H9 (cell line): ENCODE measurements around the gene ZNF423. TPM values are rescaled to one million over a fixed set of nuclear protein-coding genes. Genes with fewer than 3 reads are reported as not detected.
A peak's percentile ranks its signal among the peaks of the same experiment; 100 is the strongest.

Experiments used
- DNase-seq: peaks from one replicate; pipeline ENCODE4 v3.0.0-alpha.2; 2017
- H2AFZ ChIP-seq: one replicate; pipeline ENCODE4 v1.6.1; 2013; ENCODE audit warnings: mild to moderate bottlenecking, low read length, control low read depth, moderate library complexity
- H2AK5ac ChIP-seq: 2 replicates; pipeline ENCODE4 v1.6.1; 2013; ENCODE audit warnings: low read length, control low read depth, mixed read lengths; ENCODE audit not compliant: insufficient read length
- H2BK120ac ChIP-seq: one replicate; pipeline ENCODE4 v1.6.1; 2013; ENCODE audit warnings: low read depth, mild to moderate bottlenecking, low read length, control low read depth, inconsistent platforms; ENCODE audit not compliant: poor library complexity, severe bottlenecking
- H2BK12ac ChIP-seq: 2 replicates; pipeline ENCODE4 v1.6.1; 2013; ENCODE audit warnings: low read length, control low read depth, mixed read lengths, low read depth; ENCODE audit not compliant: insufficient read length
- H2BK15ac ChIP-seq: 2 replicates; pipeline ENCODE4 v1.6.1; 2013; ENCODE audit warnings: low read depth, low read length, control low read depth
- H2BK20ac ChIP-seq: one replicate; pipeline ENCODE4 v1.6.1; 2013; ENCODE audit warnings: low read depth, mild to moderate bottlenecking, low read length, control low read depth, inconsistent platforms; ENCODE audit not compliant: poor library complexity, severe bottlenecking
- H2BK5ac ChIP-seq: 2 replicates; pipeline ENCODE4 v1.6.1; 2013; ENCODE audit warnings: low read length, control low read depth, mixed read lengths; ENCODE audit not compliant: insufficient read length
- H3K14ac ChIP-seq: 2 replicates; pipeline ENCODE4 v1.6.1; 2013; ENCODE audit warnings: low read length, control low read depth; ENCODE audit not compliant: insufficient read depth
- H3K18ac ChIP-seq: 2 replicates; pipeline ENCODE4 v1.6.1; 2013; ENCODE audit warnings: low read depth, mild to moderate bottlenecking, mixed read lengths, low read length, control low read depth; ENCODE audit not compliant: insufficient read length
- H3K23ac ChIP-seq: 2 replicates; pipeline ENCODE4 v1.6.1; 2013; ENCODE audit warnings: low read length, control low read depth, mixed read lengths, low read depth; ENCODE audit not compliant: insufficient read length
- H3K23me2 ChIP-seq: 2 replicates; pipeline ENCODE4 v1.6.1; 2013; ENCODE audit warnings: low read depth, mild to moderate bottlenecking, mixed read lengths, low read length, control low read depth; ENCODE audit not compliant: insufficient read length, poor library complexity, severe bottlenecking
- H3K27ac ChIP-seq: 2 replicates; pipeline ENCODE4 v1.5.1; 2013; ENCODE audit warnings: low read length, control low read depth, mixed read lengths, low read depth; ENCODE audit not compliant: insufficient read length
- H3K27me3 ChIP-seq: 2 replicates; pipeline ENCODE4 v1.6.1; 2013; ENCODE audit warnings: low read length, control low read depth, inconsistent platforms; ENCODE audit not compliant: insufficient read depth
- H3K4ac ChIP-seq: 2 replicates; pipeline ENCODE4 v1.6.1; 2013; ENCODE audit warnings: low read depth, mild to moderate bottlenecking, control low read depth, inconsistent platforms, low read length, moderate library complexity
- H3K4me1 ChIP-seq: 2 replicates; pipeline ENCODE4 v1.6.1; 2013; ENCODE audit warnings: low read length, control low read depth, inconsistent platforms; ENCODE audit not compliant: insufficient read depth
- H3K4me2 ChIP-seq: 2 replicates; pipeline ENCODE4 v1.6.1; 2013; ENCODE audit warnings: low read length, control low read depth, mixed read lengths; ENCODE audit not compliant: insufficient read length, insufficient read depth
- H3K56ac ChIP-seq: 2 replicates; pipeline ENCODE4 v1.6.1; 2013; ENCODE audit warnings: low read depth, mild to moderate bottlenecking, mixed read lengths, low read length, control low read depth; ENCODE audit not compliant: insufficient read length
- H3K79me1 ChIP-seq: 2 replicates; pipeline ENCODE4 v1.6.1; 2013; ENCODE audit warnings: low read depth, mild to moderate bottlenecking, moderate library complexity, low read length, control low read depth, inconsistent platforms; ENCODE audit not compliant: insufficient read depth, poor library complexity, severe bottlenecking
- H3K79me2 ChIP-seq: 2 replicates; pipeline ENCODE4 v1.6.1; 2013; ENCODE audit warnings: low read length, control low read depth, inconsistent platforms; ENCODE audit not compliant: insufficient read depth
- H3K9ac ChIP-seq: 2 replicates; pipeline ENCODE4 v1.6.1; 2013; ENCODE audit warnings: low read length, control low read depth, mixed read lengths; ENCODE audit not compliant: insufficient read length; ENCODE audit errors: extremely low read depth
- H3K9me3 ChIP-seq: one replicate; pipeline ENCODE4 v1.6.1; 2013; ENCODE audit warnings: low read depth, low read length, inconsistent platforms; ENCODE audit not compliant: control insufficient read depth
- H3T11ph ChIP-seq: one replicate; pipeline ENCODE4 v1.6.1; 2013; ENCODE audit warnings: mild to moderate bottlenecking, low read length, control low read depth, inconsistent platforms
- H4K20me1 ChIP-seq: one replicate; pipeline ENCODE4 v1.6.1; 2013; ENCODE audit not compliant: control insufficient read depth, insufficient read length, insufficient read depth
- H4K5ac ChIP-seq: 2 replicates; pipeline ENCODE4 v1.6.1; 2013; ENCODE audit warnings: low read depth, mild to moderate bottlenecking, mixed read lengths, low read length, control low read depth; ENCODE audit not compliant: insufficient read length
- H4K8ac ChIP-seq: replicated peaks from 2 replicates; pipeline ENCODE4 v1.6.1; 2013; ENCODE audit warnings: low read length, control low read depth, mixed read lengths, low read depth; ENCODE audit not compliant: insufficient read length
- H4K91ac ChIP-seq: 2 replicates; pipeline ENCODE4 v1.6.1; 2013; ENCODE audit warnings: low read depth, mild to moderate bottlenecking, moderate library complexity, mixed read lengths, low read length, control low read depth; ENCODE audit not compliant: insufficient read length
- H3K27ac Mint-ChIP-seq, 3 experiments: 2 replicates in 2 of 3; 3 replicates in 1 of 3; pipeline ENCODE4 v1.8.0; 2020 to 2021; ENCODE audit warnings: mixed read lengths in 3 of 3, mild to moderate bottlenecking in 1 of 3, moderate library complexity in 1 of 3
- H3K27me3 Mint-ChIP-seq: 2 replicates; pipeline ENCODE4 v1.8.0; 2021; ENCODE audit warnings: low read depth, mild to moderate bottlenecking, moderate library complexity, mixed read lengths
- H3K36me3 Mint-ChIP-seq, 3 experiments: 2 replicates in 2 of 3; 3 replicates in 1 of 3; pipeline ENCODE4 v1.8.0; 2020 to 2021; ENCODE audit warnings: low read depth in 3 of 3, mixed read lengths in 3 of 3; ENCODE audit not compliant: insufficient read depth in 1 of 3
- H3K4me1 Mint-ChIP-seq, 2 experiments: 2 replicates each; pipeline ENCODE4 v1.8.0; 2020; ENCODE audit warnings: mixed read lengths in 2 of 2
- H3K4me3 Mint-ChIP-seq, 2 experiments: 2 replicates in 1 of 2; 3 replicates in 1 of 2; pipeline ENCODE4 v1.8.0; 2020 to 2021; ENCODE audit warnings: mild to moderate bottlenecking in 2 of 2, mixed read lengths in 2 of 2, moderate library complexity in 1 of 2
- H3K9me3 Mint-ChIP-seq, 2 experiments: 2 replicates in 1 of 2; 3 replicates in 1 of 2; pipeline ENCODE4 v1.8.0; 2020; ENCODE audit warnings: mild to moderate bottlenecking in 2 of 2, mixed read lengths in 2 of 2, moderate library complexity in 1 of 2
- WGBS: extraction: QIAGEN DNeasy Blood & Tissue Kit; methylation state at CpG from one replicate; pipeline ENCODE4 v1.1.7; 2013; ENCODE audit warnings: missing lambda C conversion rate, low lambda C conversion rate, mixed read lengths; ENCODE audit not compliant: insufficient read length; ENCODE audit errors: extremely low coverage; 5-methylcytosine and 5-hydroxymethylcytosine counted together
- total RNA-seq: library from RNA; stranded (reverse); gene quantifications from 2 replicates; pipeline ENCODE4 v1.2.1, GENCODE V29; 2021
- TF ChIP-seq, protein P1 (sequence below): fragments of 200-600 bp; sonication (generic); conservative IDR thresholded peaks from 3 replicates; pipeline ENCODE4 v1.8.0; 2021; ENCODE audit warnings: antibody characterized with exemption, mild to moderate bottlenecking

Gene ZNF423
- total RNA-seq, 1 experiment from 2014 or later, result 51.5 TPM

GRCh38 chr16:49698453-49698815 lies 157.5 kb downstream of the ZNF423 start:
- WGBS, result no CpG with 5 or more reads among the region's 26 CpGs
- Mint-ChIP-seq H3K9me3 (no peaks in the 10 kb centered on the region; a peak in 1 of 5 replicates), H3K4me1 (peaks cover 84 to 93% of the 10 kb centered on the region in 2 experiments), H3K4me3 (peak overlapping the region in 1 of 2 experiments; percentile 17; a peak in 2 of 5 replicates), H3K27me3 (no peaks in the 10 kb centered on the region), H3K36me3 (peaks cover 0 to 2% (median 0%) of the 10 kb centered on the region in 3 experiments; a peak in 3 of 7 replicates), H3K27ac (peak overlapping the region; percentile 96 to 99 (median 97))
- no peak overlapping the region for H2BK120ac ChIP-seq
- DNase-seq, result peak; percentile 52
- no peak overlapping the region for H4K8ac ChIP-seq
- H2AFZ ChIP-seq, result no peak overlapping the region
- H2BK5ac ChIP-seq, result no peak overlapping the region
- H2BK20ac ChIP-seq, result no peak overlapping the region
- no peak overlapping the region for H2BK15ac ChIP-seq
- no peak overlapping the region for H3K4ac ChIP-seq
- H2BK12ac ChIP-seq, result no peak overlapping the region
- peaks cover 14% of the 10 kb centered on the region for H3K4me1 ChIP-seq
- H4K5ac ChIP-seq, result no peak overlapping the region
- no peaks in the 10 kb centered on the region for H4K20me1 ChIP-seq
- H3K9ac ChIP-seq, result no peak overlapping the region
- no peak overlapping the region for H3K4me2 ChIP-seq
- H3K9me3 ChIP-seq, result no peaks in the 10 kb centered on the region
- no peak overlapping the region for H4K91ac ChIP-seq
- H3K56ac ChIP-seq, result no peak overlapping the region
- no peak overlapping the region for H3K18ac ChIP-seq
- peak overlapping the region; percentile 79 for H3K14ac ChIP-seq
- H3K79me1 ChIP-seq, result no peaks in the 10 kb centered on the region
- TF ChIP-seq, protein P1, sequence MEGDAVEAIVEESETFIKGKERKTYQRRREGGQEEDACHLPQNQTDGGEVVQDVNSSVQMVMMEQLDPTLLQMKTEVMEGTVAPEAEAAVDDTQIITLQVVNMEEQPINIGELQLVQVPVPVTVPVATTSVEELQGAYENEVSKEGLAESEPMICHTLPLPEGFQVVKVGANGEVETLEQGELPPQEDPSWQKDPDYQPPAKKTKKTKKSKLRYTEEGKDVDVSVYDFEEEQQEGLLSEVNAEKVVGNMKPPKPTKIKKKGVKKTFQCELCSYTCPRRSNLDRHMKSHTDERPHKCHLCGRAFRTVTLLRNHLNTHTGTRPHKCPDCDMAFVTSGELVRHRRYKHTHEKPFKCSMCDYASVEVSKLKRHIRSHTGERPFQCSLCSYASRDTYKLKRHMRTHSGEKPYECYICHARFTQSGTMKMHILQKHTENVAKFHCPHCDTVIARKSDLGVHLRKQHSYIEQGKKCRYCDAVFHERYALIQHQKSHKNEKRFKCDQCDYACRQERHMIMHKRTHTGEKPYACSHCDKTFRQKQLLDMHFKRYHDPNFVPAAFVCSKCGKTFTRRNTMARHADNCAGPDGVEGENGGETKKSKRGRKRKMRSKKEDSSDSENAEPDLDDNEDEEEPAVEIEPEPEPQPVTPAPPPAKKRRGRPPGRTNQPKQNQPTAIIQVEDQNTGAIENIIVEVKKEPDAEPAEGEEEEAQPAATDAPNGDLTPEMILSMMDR, result no peak
- H3K23ac ChIP-seq, result no peak overlapping the region
- no peak overlapping the region for H3K27ac ChIP-seq
- H3K23me2 ChIP-seq, result peaks cover 3% of the 10 kb centered on the region
- H2AK5ac ChIP-seq, result no peak overlapping the region
- H3T11ph ChIP-seq, result no peak overlapping the region
- no peaks in the 10 kb centered on the region for H3K79me2 ChIP-seq
- no peaks in the 10 kb centered on the region for H3K27me3 ChIP-seq
